Mucosa of gallbladder (tissue), 1 donor: Measurements from ENCODE around the gene ALDH6A1. TPM values are rescaled to one million over a fixed set of nuclear protein-coding genes. Genes with fewer than 3 reads are reported as not detected.
"Not testable (repeated sequence)": the region's sequence is repeated elsewhere in the genome, so short reads cannot be mapped to it uniquely, and the experiment has no call there.

Experiments used
- DNase-seq: peaks from one replicate; pipeline ENCODE4 v3.0.0-alpha.2; 2020; ENCODE audit warnings: low spot score
- total RNA-seq: library from RNA; stranded (reverse); gene quantifications from one replicate; pipeline ENCODE4 v1.2.1, GENCODE V29; 2021
- donor health status: DM: no; HTN: no; CAD: no.

ALDH6A1 gene
- 66.1 TPM for total RNA-seq

GRCh38 chr14:74084277-74085046 is at the start of gene ALDH6A1, which contains the start of gene LIN52:
TSS of gene ALDH6A1 (minus strand) at chr14:74084453. CDS start at chr14:74084394, 59 bp downstream.
TSS of gene LIN52 (plus strand) at chr14:74084956. CDS start at chr14:74084975, 19 bp downstream.
- peak; percentile 100 for DNase-seq

- DNase-seq = no peak
Measured at GRCh38 chr14:74127634-74128033, 43.4 kb upstream of the ALDH6A1 start.

- no peak for DNase-seq
Measured at GRCh38 chr14:74126315-74127013, 42.2 kb upstream of the ALDH6A1 start.

- DNase-seq = not testable (repeated sequence)
Measured at GRCh38 chr14:74125487-74125886, 41.2 kb upstream of the ALDH6A1 start.

DNA sequence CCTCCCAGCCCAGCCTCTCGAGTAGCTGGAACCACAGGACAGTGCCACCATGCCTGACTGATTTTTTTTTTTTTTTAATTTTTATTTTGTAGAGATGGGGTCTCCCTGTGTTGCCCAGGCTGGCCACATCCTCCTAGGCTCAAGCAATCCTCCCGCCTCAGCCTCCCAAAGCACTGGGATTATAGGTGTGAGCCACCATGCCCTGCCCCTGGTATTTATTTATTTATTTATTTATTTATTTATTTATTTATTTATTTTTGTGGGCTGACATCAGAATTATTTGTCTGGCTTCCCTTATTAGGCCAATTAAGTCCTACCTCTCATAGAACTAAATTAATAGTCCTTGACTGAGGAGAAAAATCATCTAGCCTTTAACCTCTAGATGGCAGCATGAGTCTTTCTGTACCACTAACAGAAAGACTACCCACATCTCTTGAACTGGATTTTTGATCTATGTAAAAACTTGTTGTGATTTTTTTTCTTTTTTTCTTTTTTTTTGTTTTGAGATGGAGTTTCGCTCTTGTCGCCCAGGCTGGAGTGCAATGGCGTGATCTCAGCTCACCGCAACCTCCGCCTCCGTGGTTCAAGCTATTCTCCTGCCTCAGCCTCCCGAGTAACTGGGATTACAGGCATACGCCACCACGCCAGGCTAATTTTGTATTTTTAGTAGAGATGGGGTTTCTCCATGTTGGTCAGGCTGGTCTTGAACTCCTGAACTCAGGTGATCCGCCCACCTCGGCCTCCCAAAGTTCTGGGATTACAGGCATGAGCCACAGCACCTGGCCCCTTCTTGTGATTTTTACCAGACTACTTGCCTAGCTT is 27.4 kb upstream of the ALDH6A1 start:
- DNase-seq = not testable (repeated sequence)

DNA sequence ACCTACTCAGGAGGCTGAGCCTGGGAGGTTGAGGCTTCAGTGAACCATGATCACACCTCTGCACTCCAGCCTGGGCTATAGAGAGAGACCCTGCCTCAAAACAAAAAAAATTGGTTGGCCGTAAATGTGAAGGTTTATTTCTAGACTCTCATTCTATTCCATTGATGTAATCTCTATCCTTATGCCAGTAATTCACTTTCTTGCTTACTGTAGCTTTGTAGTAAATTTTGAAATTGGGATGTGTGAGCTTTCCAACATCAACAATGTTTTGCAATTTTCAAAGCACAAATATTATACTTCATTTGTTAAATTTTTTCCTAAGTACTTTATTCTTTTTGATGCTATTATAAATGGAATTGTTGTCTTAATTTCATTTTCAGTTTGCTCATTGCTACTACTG is 25.1 kb upstream of the ALDH6A1 start:
- no peak for DNase-seq

DNA sequence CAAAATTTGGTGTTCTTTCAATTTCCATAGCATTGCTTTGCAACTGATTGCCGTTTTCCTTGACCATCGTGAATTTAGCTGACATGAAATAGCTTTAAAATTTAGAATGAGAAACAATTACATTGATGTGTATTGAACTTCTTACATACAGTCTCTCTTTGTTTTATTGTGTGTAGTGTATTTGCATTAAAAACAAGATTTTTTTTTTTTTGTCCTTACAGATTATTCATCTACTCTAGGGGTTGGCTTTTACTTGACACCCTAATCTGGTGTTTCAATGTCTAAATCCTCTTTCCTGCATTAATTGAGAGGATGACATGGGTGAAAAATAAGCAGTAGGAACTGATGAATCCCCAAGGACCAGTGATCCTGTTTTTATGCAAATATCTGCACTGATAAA is 21.1 kb upstream of the ALDH6A1 start:
- DNase-seq = no peak

DNA sequence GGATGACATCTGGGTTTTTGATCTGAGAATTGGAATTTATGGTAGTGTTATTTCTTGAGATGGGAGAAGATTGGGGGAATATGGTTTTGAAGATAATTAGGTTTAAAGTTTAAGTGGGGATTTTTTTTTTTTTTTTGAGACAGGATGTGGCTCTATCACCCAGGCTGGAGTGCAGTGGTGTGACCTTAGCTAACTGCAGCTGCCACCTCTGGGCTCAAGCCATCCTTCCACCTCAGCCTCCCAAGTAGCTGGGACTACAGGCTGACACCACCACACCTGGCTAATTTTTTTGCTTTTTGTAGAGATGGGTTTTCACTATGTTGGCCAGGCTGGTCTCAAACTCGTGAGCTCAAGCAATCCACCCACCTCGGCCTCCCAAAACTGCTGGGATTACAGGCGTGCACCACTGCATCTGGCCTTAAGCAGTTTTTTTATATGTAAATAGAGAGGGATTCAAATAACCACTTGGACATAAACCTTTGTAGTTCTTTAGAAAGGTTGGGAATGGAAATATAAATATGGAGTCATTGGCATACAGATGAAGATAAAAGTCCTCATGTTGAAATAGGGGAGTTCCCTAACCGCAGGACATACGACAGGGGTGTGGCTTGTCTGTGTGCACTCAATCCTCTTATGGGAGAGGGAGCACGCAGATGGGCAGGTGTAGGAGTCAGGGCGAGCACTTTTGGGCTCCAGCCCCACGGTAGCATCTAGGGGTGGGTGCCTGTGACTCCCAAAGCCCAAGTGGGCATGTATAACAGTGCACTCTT is 5.2 kb upstream of the ALDH6A1 start:
- no peak for DNase-seq

GRCh38 chr14:74085828-74086227 is 1.6 kb upstream of the ALDH6A1 start:
- DNase-seq = no peak

- DNase-seq = no peak
Measured at GRCh38 chr14:74085047-74085637, 889 bp upstream of the ALDH6A1 start.

- DNase-seq = no peak
Measured at GRCh38 chr14:74083784-74084276, 423 bp downstream of the ALDH6A1 start.

GRCh38 chr14:74083161-74083560 is 1.1 kb downstream of the ALDH6A1 start:
- no peak for DNase-seq

DNA sequence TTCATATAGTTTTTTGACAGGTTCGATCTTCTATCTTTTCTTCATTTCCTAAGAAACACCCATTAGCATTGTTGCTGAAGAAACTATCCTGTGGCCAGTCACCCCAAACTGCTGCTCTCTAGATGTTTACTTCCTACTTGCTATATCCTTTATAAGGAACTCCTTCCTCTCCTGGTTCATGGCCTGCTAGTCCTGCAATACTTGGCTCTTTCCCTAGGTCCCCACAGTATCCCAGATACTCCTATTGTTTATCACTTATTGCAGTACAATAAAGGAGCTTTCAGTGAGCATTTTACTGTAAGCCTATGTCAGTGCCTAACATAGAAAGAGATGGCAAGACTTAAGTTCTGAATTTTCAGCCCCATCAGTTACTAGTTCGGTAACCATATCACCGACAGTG is 2.8 kb downstream of the ALDH6A1 start:
- no peak for DNase-seq

GRCh38 chr14:74080820-74081460 is 3.3 kb downstream of the ALDH6A1 start:
- no peak for DNase-seq

DNA sequence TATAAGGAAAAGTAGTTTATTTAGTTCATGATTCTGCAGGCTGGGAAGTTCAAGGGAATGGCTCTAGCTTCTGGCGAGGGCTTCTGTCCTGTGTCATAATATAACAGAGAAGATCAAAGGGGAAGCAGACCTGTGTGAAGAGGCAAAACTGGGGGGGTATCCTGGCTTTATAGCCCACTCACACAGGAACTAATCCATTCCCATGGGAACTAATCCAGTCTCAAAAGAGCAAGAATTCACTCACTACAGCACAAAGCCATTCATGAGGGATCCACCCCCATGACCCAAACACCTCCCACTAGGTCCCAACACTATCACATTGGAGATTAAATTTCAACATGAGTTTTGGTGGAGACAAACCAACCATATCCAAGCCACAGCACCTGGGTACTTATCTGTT is 6.9 kb downstream of the ALDH6A1 start:
- no peak for DNase-seq

- no peak for DNase-seq
Measured at GRCh38 chr14:74065746-74066575, 18.3 kb downstream of the ALDH6A1 start.

DNA sequence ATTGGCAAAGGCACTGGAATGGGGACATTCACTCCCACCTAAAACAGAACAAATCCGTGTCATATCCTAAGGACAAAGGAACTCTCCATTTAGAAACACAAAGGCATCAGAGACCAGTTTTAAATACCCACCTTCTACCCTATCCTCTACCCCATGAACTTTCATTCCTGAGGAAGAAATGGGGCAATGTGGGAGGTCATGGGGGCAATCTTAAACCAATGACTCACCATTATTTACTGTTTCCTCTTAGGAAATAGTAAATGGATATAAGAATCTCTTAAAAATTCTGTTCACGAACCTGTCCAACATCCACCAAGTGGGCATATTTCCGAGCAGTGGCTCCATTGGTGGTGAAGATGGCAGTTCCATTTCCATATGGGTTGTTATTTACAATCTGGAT is 19.4 kb downstream of the ALDH6A1 start:
- DNase-seq = no peak

- no peak for DNase-seq
Measured at GRCh38 chr14:74064426-74064825, 19.8 kb downstream of the ALDH6A1 start.

DNA sequence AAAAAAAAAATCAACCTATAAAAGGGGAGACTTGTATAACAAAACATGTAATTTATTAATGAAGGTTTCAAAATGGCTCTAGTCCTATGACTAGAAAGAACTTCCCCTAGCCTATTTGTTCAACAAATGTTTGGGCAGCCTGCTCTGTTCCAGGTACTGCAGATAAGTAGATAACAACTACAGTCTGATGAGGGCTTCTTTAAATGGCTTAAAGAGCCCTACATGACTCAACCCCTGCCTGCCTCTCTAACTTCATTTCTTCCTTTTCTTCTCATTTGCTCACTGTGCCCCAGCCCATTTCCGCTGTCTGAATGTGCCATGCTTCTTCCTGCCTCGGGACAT is 21.5 kb downstream of the ALDH6A1 start:
- no peak for DNase-seq
